A673 (cell line): ENCODE measurements around the gene DENND5A. TPM values are rescaled to one million over a fixed set of nuclear protein-coding genes. Genes with fewer than 3 reads are reported as not detected.

Experiments
- BruUV-seq: library from RNA; stranded (reverse); fragments of 400-500 nt; replicated peaks from 2 replicates; lab custom pipeline; 2021; lab: Mats Ljungman, UMichigan
- CTCF ChIA-PET: fragments of 300-600 bp; sonication (Branson Sonifier 250); formaldehyde crosslinking; loops from one replicate; lab custom pipeline; 2022; ENCODE audit warnings: antibody characterized with exemption; lab: Charles Lee
- POLR2A ChIA-PET: fragments of 300-600 bp; sonication (Branson Sonifier 250); formaldehyde crosslinking; loops from one replicate; lab custom pipeline; 2022; ENCODE audit warnings: antibody characterized with exemption; ENCODE audit not compliant: low non-redundant PET; lab: Charles Lee
- DNase-seq: peaks from one replicate; pipeline ENCODE4 v3.0.0-alpha.2; 2015; ENCODE audit warnings: low spot score
- H3K27ac ChIP-seq: fragments of 200-600 bp; sonication (generic); 2 replicates; pipeline ENCODE4 v1.5.1; 2016; ENCODE audit warnings: mixed run types, low read depth, mild to moderate bottlenecking, mixed read lengths, antibody characterized with exemption, low read length; ENCODE audit not compliant: poor library complexity, severe bottlenecking
- H3K27me3 ChIP-seq: fragments of 200-600 bp; sonication (generic); replicated peaks from 2 replicates; pipeline ENCODE4 v1.6.1; 2017; ENCODE audit warnings: mixed run types, low read depth, mild to moderate bottlenecking, mixed read lengths, antibody characterized with exemption, low read length; ENCODE audit not compliant: insufficient read depth, poor library complexity
- H3K36me3 ChIP-seq: fragments of 200-600 bp; sonication (generic); 2 replicates; pipeline ENCODE4 v1.6.1; 2016; ENCODE audit warnings: mixed run types, mild to moderate bottlenecking, mixed read lengths, antibody characterized with exemption, low read length; ENCODE audit not compliant: insufficient read depth, poor library complexity, severe bottlenecking
- H3K4me1 ChIP-seq: fragments of 200-600 bp; sonication (generic); 2 replicates; pipeline ENCODE4 v1.6.1; 2017; ENCODE audit warnings: mixed run types, mild to moderate bottlenecking, mixed read lengths, antibody characterized with exemption, low read length; ENCODE audit not compliant: insufficient read depth, poor library complexity, severe bottlenecking
- H3K4me3 ChIP-seq: fragments of 200-600 bp; sonication (generic); 2 replicates; pipeline ENCODE4 v1.5.1; 2016; ENCODE audit warnings: low read depth, mixed run types, mild to moderate bottlenecking, mixed read lengths, low read length; ENCODE audit not compliant: poor library complexity, severe bottlenecking
- H3K9me3 ChIP-seq: fragments of 200-600 bp; sonication (generic); 2 replicates; pipeline ENCODE4 v1.6.1; 2016; ENCODE audit warnings: mixed run types, low read depth, mild to moderate bottlenecking, mixed read lengths, antibody characterized with exemption, low read length; ENCODE audit not compliant: poor library complexity, severe bottlenecking
- EZH2 ChIP-seq: fragments of 200-600 bp; sonication (generic); IDR thresholded peaks from 2 replicates; pipeline ENCODE4 v1.6.1; 2017; ENCODE audit warnings: borderline replicate concordance, low read depth, mild to moderate bottlenecking, mixed read lengths, antibody characterized with exemption, low read length; ENCODE audit not compliant: poor library complexity, severe bottlenecking
- intact Hi-C: fragments of 100-400 bp; cut with micrococcal nuclease; formaldehyde crosslinking; loops from one replicate; pipeline ENCODE4 v1.10.0; 2022; ENCODE audit not compliant: unreplicated experiment
- total RNA-seq: library from RNA; stranded (reverse); gene quantifications from 2 replicates; pipeline ENCODE4 v1.2.3, GENCODE V29; 2021
- TF ChIP-seq, protein P1 (sequence below): fragments of 300-800, 200-600 bp; sonication (generic); conservative IDR thresholded peaks from 2 replicates; pipeline ENCODE4 v1.5.1; 2017; ENCODE audit warnings: low read depth, mild to moderate bottlenecking, antibody characterized with exemption, low read length, moderate library complexity, mixed read lengths

The DENND5A gene
- total RNA-seq, 1 experiment from 2014 or later = 65.4 TPM

- ChIA-PET CTCF (no interaction called here), POLR2A (interaction anchor here (0.7 kb wide), 1 partner anchor 14 kb away, joined by 3 read pairs; no protein-coding TSS in a partner anchor)
- Histone ChIP-seq H3K36me3 (no peaks in the 10 kb centered on the region), H3K27me3 (no peaks in the 10 kb centered on the region), H3K9me3 (no peaks in the 10 kb centered on the region), H3K27ac (no peak overlapping the region), H3K4me3 (no peak overlapping the region), H3K4me1 (peaks cover 5% of the 10 kb centered on the region)
- no peak for TF ChIP-seq EZH2
- TF ChIP-seq, protein P1, sequence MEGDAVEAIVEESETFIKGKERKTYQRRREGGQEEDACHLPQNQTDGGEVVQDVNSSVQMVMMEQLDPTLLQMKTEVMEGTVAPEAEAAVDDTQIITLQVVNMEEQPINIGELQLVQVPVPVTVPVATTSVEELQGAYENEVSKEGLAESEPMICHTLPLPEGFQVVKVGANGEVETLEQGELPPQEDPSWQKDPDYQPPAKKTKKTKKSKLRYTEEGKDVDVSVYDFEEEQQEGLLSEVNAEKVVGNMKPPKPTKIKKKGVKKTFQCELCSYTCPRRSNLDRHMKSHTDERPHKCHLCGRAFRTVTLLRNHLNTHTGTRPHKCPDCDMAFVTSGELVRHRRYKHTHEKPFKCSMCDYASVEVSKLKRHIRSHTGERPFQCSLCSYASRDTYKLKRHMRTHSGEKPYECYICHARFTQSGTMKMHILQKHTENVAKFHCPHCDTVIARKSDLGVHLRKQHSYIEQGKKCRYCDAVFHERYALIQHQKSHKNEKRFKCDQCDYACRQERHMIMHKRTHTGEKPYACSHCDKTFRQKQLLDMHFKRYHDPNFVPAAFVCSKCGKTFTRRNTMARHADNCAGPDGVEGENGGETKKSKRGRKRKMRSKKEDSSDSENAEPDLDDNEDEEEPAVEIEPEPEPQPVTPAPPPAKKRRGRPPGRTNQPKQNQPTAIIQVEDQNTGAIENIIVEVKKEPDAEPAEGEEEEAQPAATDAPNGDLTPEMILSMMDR = no peak
- no TSS peak for BruUV-seq
- intact Hi-C loops = no loop called here
- DNase-seq = no peak
Observed at GRCh38 chr11:9219115-9219514, 46.0 kb downstream of the DENND5A start.

DNA sequence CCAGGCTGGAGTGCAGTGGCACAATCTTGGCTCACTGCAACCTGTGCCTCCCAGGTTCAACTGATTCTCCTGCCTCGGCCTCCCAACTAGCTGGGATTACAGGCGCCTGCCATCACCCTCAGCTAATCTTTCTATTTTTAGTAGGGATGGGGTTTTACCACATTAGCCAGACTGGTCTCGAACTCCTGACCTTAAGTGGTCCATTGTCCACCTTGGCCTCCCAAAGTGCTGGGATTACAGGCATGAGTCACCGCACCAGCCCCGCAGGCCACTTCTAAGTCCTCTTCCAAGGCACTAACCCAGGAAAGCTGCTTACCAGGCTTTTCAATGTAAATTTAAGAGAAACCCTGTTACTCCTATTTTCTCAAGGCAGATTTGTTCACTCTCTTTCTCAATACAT lies 50.4 kb downstream of the DENND5A start:
- peaks cover 5% of the 10 kb centered on the region for H3K4me1 ChIP-seq
- no peak overlapping the region for H3K27ac ChIP-seq
- H3K36me3 ChIP-seq = no peaks in the 10 kb centered on the region
- ChIA-PET CTCF (interaction anchor here (0.6 kb wide), 1 partner anchor 312 kb away, joined by 3 read pairs; no protein-coding TSS in a partner anchor), POLR2A (no interaction called here)
- BruUV-seq = no TSS peak
- no peak for DNase-seq
- TF ChIP-seq, protein P1 = no peak
- no peak for TF ChIP-seq EZH2
- H3K4me3 ChIP-seq = no peak overlapping the region
- H3K9me3 ChIP-seq = no peaks in the 10 kb centered on the region
- H3K27me3 ChIP-seq = no peaks in the 10 kb centered on the region
- intact Hi-C loops = no loop called here

DNA sequence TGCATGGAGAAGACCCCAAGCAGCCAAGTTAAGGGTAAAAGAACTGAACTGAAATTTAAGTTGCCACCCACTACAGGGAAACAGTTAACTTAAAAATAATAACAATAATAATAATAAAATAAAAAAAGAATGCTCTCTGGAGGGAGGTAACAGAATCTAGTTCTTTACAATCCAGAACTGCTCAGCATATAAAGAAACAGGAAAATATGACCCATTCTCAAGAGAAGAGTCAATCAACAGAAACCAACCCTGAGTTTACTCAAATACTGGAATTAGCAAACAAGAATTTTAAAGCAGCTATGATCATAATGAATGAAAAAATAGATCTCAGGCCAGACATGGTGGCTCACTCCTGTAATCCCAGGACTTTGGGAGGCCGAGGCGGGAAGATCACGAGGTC lies 53.8 kb downstream of the DENND5A start:
- ChIA-PET CTCF (no interaction called here), POLR2A (no interaction called here)
- Histone ChIP-seq H3K36me3 (no peaks in the 10 kb centered on the region), H3K4me3 (no peak overlapping the region), H3K27me3 (no peaks in the 10 kb centered on the region), H3K9me3 (no peaks in the 10 kb centered on the region), H3K4me1 (peaks cover 5% of the 10 kb centered on the region), H3K27ac (no peak overlapping the region)
- TF ChIP-seq, protein P1 = no peak
- no peak for TF ChIP-seq EZH2
- BruUV-seq = no TSS peak
- intact Hi-C loops = no loop called here
- DNase-seq = no peak
